ENCODE results near the gene ASPA.
A peak's percentile ranks its signal among the peaks of the same experiment; 100 is the strongest.
"Not testable (repeated sequence)": the region's sequence is repeated elsewhere in the genome, so short reads cannot be mapped to it uniquely, and the experiment has no call there.

ASPA gene

GRCh38 chr17:3475812-3476610 is at the start of gene ASPA:
Gene ASPA (plus strand): TSS chr17:3475997. CDS start chr17:3476160, 163 bp downstream.
- Histone ChIP-seq H3K36me3 (no peaks in the 10 kb centered on the region), H3K27me3 (ENCODE audit: insufficient read depth, low read depth, severe bottlenecking) (no peaks in the 10 kb centered on the region), H3K27ac (no peak within 1 kb of the TSS), H3K4me3 (ENCODE audit: low read depth, low read length) (no peak within 1 kb of the TSS), H3K9me3 (ENCODE audit: severe bottlenecking) (no peaks in the 10 kb centered on the region)
- TF ChIP-seq CTCF (IDR thresholded peaks at IDR 0.05; ENCODE audit: low read depth, low read length), result no peak
- no peak for DNase-seq

DNA sequence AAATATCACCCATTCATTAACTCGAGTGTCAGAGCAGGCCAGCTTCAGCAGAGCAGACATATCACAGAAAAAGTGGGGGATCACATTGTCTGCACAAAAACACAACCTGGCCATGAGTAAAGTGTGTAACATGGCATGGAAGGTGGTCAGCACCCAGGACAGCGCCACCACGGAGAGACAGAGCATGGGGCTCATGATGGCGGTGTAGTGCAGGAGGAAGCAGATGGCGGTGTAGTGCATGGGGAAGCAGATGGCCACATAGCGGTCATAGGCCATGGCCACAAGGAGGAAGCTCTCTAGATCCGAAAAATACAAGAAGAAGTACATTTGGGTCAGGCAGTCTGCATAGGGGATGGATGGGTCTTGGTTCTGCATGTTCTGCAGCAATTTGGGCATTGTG is 42.6 kb upstream of the ASPA start:
- DNase-seq; H3K27me3 ChIP-seq (ENCODE audit: insufficient read depth, low read depth, severe bottlenecking); H3K9me3 ChIP-seq (ENCODE audit: severe bottlenecking); H3K36me3 ChIP-seq; H3K4me3 ChIP-seq (ENCODE audit: low read depth, low read length); H3K27ac ChIP-seq: not testable (repeated sequence)

DNA sequence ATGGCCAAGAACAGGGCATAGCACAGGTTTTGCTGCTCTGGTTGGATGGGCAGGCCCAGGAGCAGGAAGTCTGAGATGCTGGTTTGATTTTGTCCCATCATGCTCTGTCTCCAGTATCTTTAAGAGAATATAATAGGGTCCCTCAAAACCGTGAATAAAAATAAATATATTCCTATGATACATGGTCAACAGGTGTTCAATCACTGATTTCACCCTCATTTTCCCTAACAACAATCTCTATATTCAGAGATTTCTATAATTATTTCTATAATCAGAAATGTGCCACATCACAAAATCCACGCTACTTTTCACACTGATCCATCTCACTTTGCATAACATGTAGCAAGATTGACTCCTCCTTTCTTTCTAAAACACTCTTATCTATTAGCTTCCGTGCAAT is 42.1 kb upstream of the ASPA start, which contains the start of gene OR1E2:
OR1E2 (minus strand) TSS at position 101 of the 400 bp plus-strand sequence; CDS start at position 101, 0 bp downstream.
- Histone ChIP-seq H3K27me3 (ENCODE audit: insufficient read depth, low read depth, severe bottlenecking) (no peaks in the 10 kb centered on the region), H3K27ac (no peak within 1 kb of the TSS)

DNA sequence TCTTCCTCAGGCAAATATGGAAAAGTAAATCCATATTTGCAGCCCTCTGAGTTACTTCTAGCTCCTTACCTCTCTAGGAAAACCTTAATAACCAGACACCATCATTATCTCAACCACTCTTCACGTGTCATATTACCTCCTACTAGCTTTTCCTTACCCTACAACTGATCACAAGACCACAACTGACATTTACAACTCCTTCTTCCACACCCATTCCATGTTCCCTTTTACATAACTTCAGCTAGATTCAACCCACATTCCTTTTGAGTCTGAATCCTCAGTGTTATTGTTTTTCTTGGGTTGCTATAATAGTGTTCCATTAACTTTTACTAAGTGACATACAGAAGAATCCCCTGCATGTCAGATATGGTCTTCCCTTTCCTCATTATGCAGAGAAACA is 37.4 kb upstream of the ASPA start:
- TF ChIP-seq CTCF (IDR thresholded peaks at IDR 0.05; ENCODE audit: low read depth, low read length), result no peak
- Histone ChIP-seq H3K9me3 (ENCODE audit: severe bottlenecking) (no peaks in the 10 kb centered on the region), H3K4me3 (ENCODE audit: low read depth, low read length) (no peak overlapping the region), H3K27ac (no peak overlapping the region), H3K36me3 (no peaks in the 10 kb centered on the region), H3K27me3 (ENCODE audit: insufficient read depth, low read depth, severe bottlenecking) (no peaks in the 10 kb centered on the region)
- DNase-seq, result no peak

More for the DNA sequence above, 42.1 kb upstream of the ASPA start, which contains the start of gene OR1E2:
- no peak for DNase-seq
- Histone ChIP-seq H3K9me3 (ENCODE audit: severe bottlenecking) (no peaks in the 10 kb centered on the region), H3K4me3 (ENCODE audit: low read depth, low read length) (no peak within 1 kb of the TSS), H3K36me3 (no peaks in the 10 kb centered on the region)
- TF ChIP-seq CTCF (IDR thresholded peaks at IDR 0.05; ENCODE audit: low read depth, low read length), result no peak

- Histone ChIP-seq H3K27ac (no peak overlapping the region), H3K27me3 (ENCODE audit: insufficient read depth, low read depth, severe bottlenecking) (peaks cover 3% of the 10 kb centered on the region), H3K9me3 (ENCODE audit: severe bottlenecking) (no peaks in the 10 kb centered on the region), H3K36me3 (no peaks in the 10 kb centered on the region), H3K4me3 (ENCODE audit: low read depth, low read length) (no peak overlapping the region)
- no peak for DNase-seq
- no peak for TF ChIP-seq CTCF (IDR thresholded peaks at IDR 0.05; ENCODE audit: low read depth, low read length)
Observed at GRCh38 chr17:3440451-3440850, 35.3 kb upstream of the ASPA start.

DNA sequence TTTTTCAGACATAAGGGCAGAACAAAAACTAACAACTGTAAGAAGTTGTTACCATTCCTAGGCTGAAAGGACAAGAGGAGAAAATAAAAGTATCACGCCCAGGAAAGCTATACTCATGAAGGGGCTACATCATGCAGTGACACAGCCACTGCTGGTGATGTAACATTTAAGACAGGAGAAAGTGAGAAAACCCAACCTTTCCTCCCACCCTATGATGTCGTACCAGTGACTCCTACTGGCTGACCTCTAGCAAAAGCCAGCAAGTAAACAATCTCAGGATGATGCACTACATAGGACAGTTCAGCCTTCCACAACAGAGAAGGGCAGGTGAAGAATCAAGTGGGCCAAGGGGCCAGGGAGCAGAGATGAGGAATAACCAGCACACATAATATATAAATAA is 28.2 kb upstream of the ASPA start:
- Histone ChIP-seq H3K9me3 (ENCODE audit: severe bottlenecking) (no peaks in the 10 kb centered on the region), H3K36me3 (no peaks in the 10 kb centered on the region), H3K27me3 (ENCODE audit: insufficient read depth, low read depth, severe bottlenecking) (peaks cover 3% of the 10 kb centered on the region), H3K4me3 (ENCODE audit: low read depth, low read length) (no peak overlapping the region), H3K27ac (no peak overlapping the region)
- TF ChIP-seq CTCF (IDR thresholded peaks at IDR 0.05; ENCODE audit: low read depth, low read length), result peak; percentile 56
- peak; percentile 15 for DNase-seq

All from WERI-Rb-1 (cell line).